ENCODE measurements around the gene TRMT6.

The TRMT6 gene

DNA sequence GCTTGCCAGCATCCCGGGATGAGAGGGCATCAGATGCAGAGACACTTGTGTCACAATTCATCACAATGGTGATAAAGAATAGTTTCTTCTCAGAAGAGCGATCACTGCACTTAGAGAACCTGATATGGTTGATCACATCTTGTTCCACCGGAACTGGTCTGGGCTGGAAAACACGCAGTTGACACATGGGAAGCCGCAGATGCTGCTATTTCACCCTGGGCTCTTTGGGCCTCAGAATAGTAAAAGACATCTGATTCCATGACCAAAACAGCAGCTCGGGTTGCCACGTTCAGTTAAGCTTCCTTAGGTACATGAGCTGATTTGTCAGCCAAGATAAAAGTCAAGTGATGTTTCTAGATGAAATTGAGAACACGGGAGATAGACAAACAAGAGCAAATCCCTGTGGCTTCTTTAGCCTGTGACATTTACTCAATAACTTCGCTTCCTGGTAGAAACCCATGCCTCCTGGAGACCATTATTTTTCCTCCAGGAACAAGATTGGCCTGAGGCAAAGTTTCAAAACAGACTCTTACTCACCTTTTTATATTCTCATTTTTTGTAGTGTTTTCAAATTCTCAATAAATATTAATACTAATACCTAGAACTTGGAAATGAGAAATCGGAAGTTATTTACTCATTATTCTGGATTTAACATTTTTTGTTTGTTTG is 59.4 kb downstream of the TRMT6 start:
- TF ChIP-seq, protein P1, sequence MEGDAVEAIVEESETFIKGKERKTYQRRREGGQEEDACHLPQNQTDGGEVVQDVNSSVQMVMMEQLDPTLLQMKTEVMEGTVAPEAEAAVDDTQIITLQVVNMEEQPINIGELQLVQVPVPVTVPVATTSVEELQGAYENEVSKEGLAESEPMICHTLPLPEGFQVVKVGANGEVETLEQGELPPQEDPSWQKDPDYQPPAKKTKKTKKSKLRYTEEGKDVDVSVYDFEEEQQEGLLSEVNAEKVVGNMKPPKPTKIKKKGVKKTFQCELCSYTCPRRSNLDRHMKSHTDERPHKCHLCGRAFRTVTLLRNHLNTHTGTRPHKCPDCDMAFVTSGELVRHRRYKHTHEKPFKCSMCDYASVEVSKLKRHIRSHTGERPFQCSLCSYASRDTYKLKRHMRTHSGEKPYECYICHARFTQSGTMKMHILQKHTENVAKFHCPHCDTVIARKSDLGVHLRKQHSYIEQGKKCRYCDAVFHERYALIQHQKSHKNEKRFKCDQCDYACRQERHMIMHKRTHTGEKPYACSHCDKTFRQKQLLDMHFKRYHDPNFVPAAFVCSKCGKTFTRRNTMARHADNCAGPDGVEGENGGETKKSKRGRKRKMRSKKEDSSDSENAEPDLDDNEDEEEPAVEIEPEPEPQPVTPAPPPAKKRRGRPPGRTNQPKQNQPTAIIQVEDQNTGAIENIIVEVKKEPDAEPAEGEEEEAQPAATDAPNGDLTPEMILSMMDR (IDR thresholded peaks at IDR 0.05; ENCODE audit: borderline replicate concordance, insufficient read depth, low read depth, low read length), result no peak
- no peak overlapping the region for H3K4me3 ChIP-seq (ENCODE audit: low read depth, low read length)

DNA sequence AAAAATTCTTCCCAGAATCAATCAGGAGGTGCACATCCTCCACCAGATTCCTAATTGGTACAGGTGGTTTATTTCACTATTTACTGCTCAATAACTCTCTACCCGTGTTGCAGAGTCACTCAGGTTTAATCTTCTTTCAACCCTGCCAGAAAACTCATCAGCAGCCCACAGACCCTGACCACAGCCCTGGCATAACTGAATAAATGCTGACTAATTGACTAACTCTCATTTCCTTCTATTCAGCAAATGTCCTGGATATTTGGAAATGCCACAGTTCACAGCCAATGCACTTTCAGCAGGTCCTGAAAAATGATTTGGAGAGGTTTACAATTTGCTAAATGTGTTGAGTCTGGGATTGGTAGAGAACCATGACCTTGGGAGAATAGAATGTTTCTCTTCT is 62.3 kb downstream of the TRMT6 start:
- TF ChIP-seq, protein P1 (IDR thresholded peaks at IDR 0.05; ENCODE audit: borderline replicate concordance, insufficient read depth, low read depth, low read length), result no peak
- H3K4me3 ChIP-seq (ENCODE audit: low read depth, low read length), result no peak overlapping the region

DNA sequence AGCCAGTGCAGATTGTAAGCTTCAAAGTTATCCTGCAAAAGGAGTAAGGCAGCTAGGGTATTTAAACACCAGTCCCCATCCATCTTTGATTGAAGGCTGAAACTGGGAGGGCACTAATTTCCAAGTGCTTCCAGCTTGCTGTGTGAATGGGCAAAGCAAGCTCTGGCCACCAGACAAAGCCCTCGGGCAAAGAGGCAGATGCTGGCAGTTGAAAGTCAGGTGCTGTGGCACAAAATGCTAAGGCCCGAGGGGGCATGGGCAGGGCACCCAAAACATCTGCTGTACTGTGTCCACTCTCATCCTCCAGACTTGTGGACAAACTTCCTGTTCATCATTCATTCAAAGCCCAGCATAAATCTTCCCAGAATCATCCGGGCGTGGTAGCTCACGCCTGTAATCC is 62.9 kb downstream of the TRMT6 start:
- no peak overlapping the region for H3K4me3 ChIP-seq (ENCODE audit: low read depth, low read length)
- TF ChIP-seq, protein P1 (IDR thresholded peaks at IDR 0.05; ENCODE audit: borderline replicate concordance, insufficient read depth, low read depth, low read length), result no peak

Data from GM12875 (cell line).